Testis (tissue), 5 donors: ENCODE results near the gene HPSE2. TPM values are rescaled to one million over a fixed set of nuclear protein-coding genes. Genes with fewer than 3 reads are reported as not detected.

Source experiments
- DNase-seq: peaks from one replicate; pipeline ENCODE4 v3.0.0-alpha.2; 2019
- H3K27ac ChIP-seq, 2 donors: fragments of 200-600 bp; sonication (generic); one replicate each; pipeline ENCODE4 v1.5.1; 2019
- H3K27me3 ChIP-seq: fragments of 200-600 bp; sonication (generic); one replicate; pipeline ENCODE4 v1.5.1; 2019
- H3K36me3 ChIP-seq: fragments of 200-600 bp; sonication (generic); one replicate; pipeline ENCODE4 v1.5.1; 2017; ENCODE audit warnings: low read depth; ENCODE audit errors: missing control alignments
- H3K4me1 ChIP-seq: fragments of 200-600 bp; sonication (generic); one replicate; pipeline ENCODE4 v1.5.1; 2019
- H3K4me3 ChIP-seq, 2 donors: fragments of 200-600 bp; sonication (generic); one replicate each; pipeline ENCODE4 v1.5.1; 2017 to 2019
- H3K9me3 ChIP-seq: fragments of 200-600 bp; sonication (generic); one replicate; pipeline ENCODE4 v1.5.1; 2017
- POLR2A ChIP-seq: fragments of 450-650 bp; IDR thresholded peaks from one replicate; pipeline ENCODE4 v1.6.1; 2017; ENCODE audit warnings: antibody characterized with exemption, mild to moderate bottlenecking, moderate library complexity
- WGBS, 2 donors: methylation state at CpG; one replicate each; pipeline ENCODE4 v1.1.5; 2018; 5-methylcytosine and 5-hydroxymethylcytosine counted together
- intact Hi-C: fragments of 100-400 bp; cut with DNase I; formaldehyde crosslinking; loops from one replicate; pipeline ENCODE4 v1.15.1; 2023; ENCODE audit warnings: low total_unique reads
- long read RNA-seq, 2 donors: transcript quantifications; one replicate each; lab custom pipeline, GENCODE V29; 2026
- polyA plus RNA-seq: library from polyadenylated mRNA; stranded (reverse); fragments of 350-450 nt; fragmentation: Illumina TruSeq; extraction: RNeasy Lipid Tissue Mini Kit (QIAGEN cat#74804); gene quantifications from one replicate; pipeline ENCODE4 v1.2.3, GENCODE V29; 2014; ENCODE audit warnings: low read depth, low replicate concordance; ENCODE audit not compliant: insufficient read depth
- total RNA-seq, 2 donors: library from RNA; depleted of rRNA; stranded (reverse); fragments of >200 nt; gene quantifications; one replicate each; pipeline ENCODE4 v1.2.3, GENCODE V29; 2016
- TF ChIP-seq, protein P1 (sequence below), 3 experiments: fragments of 450-650 bp in 2 of 3; fragments of 200-600 bp in 1 of 3; sonication (generic) in 1 of 3; IDR thresholded peaks; one replicate each; pipeline ENCODE4 v1.5.1; 2016 to 2019; ENCODE audit warnings: antibody characterized with exemption in 3 of 3, mild to moderate bottlenecking in 2 of 3, moderate library complexity in 1 of 3

The HPSE2 gene
- total RNA-seq (1 to 10 TPM; 1.7 to 2.5 TPM), polyA plus RNA-seq (4.1 TPM)
- long read RNA-seq, donor 1 = 0 reads
- long read RNA-seq, donor 2 = 0 reads

DNA sequence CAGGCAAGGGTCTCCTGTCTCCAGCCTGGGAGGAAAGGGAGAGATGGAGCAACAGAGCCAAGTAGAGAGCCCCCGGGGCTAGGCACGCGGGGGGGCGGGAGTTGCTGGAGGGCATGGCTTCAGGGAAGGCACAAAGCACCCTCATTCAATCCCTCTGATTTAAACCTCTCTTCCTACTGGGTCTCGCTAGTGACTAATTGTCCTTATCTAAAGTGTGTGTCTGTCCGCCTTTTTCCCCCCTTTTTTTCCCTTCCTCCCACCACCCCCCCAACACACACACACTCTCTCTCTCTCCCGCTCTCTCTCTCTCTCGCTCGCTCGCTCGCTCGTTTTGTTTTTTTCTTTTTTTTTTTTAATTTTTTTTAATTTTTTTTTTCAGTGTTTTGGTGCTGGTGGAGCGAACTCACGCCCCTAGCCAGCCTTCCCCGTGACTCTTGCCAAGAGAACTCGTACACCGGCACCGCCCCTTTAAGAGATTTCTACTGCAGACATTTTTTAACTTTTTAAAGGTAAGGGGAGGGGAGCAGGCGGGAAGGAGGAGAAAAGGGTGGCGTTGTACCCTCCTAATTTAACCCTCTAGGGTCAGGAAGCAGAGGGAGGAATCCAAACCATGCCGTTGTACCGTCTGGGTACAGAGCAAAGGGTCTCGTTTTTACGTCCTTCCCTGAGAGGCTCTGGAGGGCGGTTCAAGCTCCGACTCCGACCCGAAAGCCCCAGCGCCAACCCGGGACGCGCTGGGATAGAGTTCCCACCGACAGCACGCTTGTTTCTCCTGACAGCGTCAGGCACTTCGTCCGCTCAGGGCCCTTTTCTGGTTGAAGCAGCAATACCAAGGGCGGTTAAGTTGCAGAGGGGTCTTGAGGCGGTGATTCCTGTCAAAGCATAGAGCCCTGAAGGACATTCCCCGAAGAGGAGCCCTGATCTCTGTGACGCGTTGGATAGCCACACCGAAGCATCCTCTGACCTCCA, at the start of gene HPSE2:
HPSE2 (minus strand) TSS at position 195 of the 969 bp plus-strand sequence.
- DNase-seq = no peak
- intact Hi-C loops = no loop called here
- Histone ChIP-seq H3K36me3 (no peaks in the 10 kb centered on the region), H3K4me3 (peak within 1 kb of the TSS; percentile 33 to 50), H3K9me3 (no peaks in the 10 kb centered on the region), H3K27me3 (peaks cover 4% of the 10 kb centered on the region), H3K4me1 (peaks cover 9% of the 10 kb centered on the region), H3K27ac (no peak within 1 kb of the TSS)
- TF ChIP-seq POLR2A = no peak
- TF ChIP-seq, protein P1, sequence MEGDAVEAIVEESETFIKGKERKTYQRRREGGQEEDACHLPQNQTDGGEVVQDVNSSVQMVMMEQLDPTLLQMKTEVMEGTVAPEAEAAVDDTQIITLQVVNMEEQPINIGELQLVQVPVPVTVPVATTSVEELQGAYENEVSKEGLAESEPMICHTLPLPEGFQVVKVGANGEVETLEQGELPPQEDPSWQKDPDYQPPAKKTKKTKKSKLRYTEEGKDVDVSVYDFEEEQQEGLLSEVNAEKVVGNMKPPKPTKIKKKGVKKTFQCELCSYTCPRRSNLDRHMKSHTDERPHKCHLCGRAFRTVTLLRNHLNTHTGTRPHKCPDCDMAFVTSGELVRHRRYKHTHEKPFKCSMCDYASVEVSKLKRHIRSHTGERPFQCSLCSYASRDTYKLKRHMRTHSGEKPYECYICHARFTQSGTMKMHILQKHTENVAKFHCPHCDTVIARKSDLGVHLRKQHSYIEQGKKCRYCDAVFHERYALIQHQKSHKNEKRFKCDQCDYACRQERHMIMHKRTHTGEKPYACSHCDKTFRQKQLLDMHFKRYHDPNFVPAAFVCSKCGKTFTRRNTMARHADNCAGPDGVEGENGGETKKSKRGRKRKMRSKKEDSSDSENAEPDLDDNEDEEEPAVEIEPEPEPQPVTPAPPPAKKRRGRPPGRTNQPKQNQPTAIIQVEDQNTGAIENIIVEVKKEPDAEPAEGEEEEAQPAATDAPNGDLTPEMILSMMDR (IDR thresholded peaks at IDR 0.05) = no peak
- 3% methylated on average over 37 to 43 of the region's 43 CpGs for WGBS, 2 donors

DNA sequence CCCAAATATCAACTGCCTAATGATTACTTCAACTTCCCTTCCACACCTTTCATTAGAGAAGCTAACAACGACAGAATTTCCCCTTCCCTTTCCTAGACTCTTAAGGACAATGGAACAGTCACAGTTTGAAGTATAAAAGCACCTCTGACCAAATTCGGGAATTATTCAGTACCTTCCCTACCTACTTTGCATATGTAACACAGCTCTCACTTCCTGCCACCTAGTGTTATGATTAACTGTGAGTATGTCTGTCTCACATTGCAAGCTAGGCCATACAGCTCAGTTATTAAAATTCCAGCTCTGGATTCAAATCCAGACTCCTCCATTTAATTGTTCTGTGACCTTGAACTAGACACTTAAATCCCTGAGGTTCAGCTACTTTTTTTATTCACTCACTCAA, 44.8 kb upstream of the HPSE2 start:
- TF ChIP-seq, protein P1 (IDR thresholded peaks at IDR 0.05) = no peak
- no peak for TF ChIP-seq POLR2A
- Histone ChIP-seq H3K27me3 (no peaks in the 10 kb centered on the region), H3K36me3 (no peaks in the 10 kb centered on the region), H3K9me3 (no peaks in the 10 kb centered on the region), H3K4me1 (no peaks in the 10 kb centered on the region), H3K27ac (no peak overlapping the region), H3K4me3 (no peak overlapping the region)
- WGBS, 2 donors = 67 to 78% methylated on average over 2 of the region's 2 CpGs
- no peak for DNase-seq
- intact Hi-C loops = no loop called here

DNA sequence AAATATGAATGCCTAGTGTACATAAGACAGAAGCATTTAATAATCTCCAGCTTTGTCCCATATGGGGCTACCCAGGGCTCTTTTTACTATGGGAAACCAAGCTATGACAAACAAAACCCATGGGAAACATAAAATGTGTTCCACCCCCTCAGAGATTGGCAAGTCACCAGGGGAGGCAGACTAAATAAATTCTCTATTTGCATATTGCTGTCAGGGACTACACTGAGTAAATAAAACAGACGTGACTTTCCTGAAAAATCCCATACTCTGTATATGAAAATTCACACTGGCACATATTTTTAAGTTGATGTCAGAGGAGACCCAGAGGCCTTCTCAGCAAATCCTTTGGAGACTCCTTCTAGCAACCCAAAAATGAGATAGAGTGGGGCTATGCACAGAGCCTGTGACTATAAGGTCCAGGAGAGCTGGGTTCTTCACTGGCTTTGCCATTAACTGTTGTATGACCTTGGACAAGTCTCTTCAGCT, 44.0 kb upstream of the HPSE2 start:
- H3K27ac ChIP-seq = no peak overlapping the region
- no peaks in the 10 kb centered on the region for H3K36me3 ChIP-seq
- H3K27me3 ChIP-seq = no peaks in the 10 kb centered on the region
- TF ChIP-seq, protein P1 (IDR thresholded peaks at IDR 0.05) = no peak
- no peak for TF ChIP-seq POLR2A
- H3K4me3 ChIP-seq = no peak overlapping the region
- WGBS, 2 donors = 28 to 30% methylated on average over 1 of the region's 1 CpG
- no peaks in the 10 kb centered on the region for H3K4me1 ChIP-seq
- DNase-seq = no peak
- no peaks in the 10 kb centered on the region for H3K9me3 ChIP-seq
- intact Hi-C loops = no loop called here

DNA sequence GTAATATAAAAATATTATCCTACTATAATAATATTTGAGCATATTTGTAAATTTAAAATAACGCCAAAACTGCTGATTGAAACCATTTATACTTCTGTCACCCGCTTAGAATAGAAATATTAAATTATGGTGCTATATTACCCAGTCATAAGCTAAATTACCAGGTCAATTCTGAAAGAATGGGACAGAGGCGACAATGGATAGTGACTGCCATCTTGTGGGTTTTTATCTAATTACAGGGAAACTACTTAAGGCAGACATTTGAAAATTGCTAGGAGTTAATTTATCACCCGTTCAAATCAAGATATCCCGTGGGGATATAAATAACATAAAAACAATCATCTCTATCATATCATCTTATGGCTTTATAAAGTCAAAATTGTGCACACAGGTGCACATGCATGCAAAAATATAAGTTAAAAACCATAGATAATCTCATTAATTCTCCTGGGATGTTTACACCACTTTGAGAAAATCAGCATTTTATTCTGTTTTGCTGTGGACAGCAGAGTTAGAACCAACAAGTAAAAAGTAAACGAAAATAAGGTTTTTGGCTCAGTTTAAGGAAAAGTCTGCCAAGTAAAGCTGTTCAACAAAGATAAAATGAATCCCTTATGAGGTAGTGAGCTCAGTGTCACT, 41.3 kb upstream of the HPSE2 start:
- intact Hi-C loops = no loop called here
- Histone ChIP-seq H3K27ac (no peak overlapping the region), H3K4me1 (no peaks in the 10 kb centered on the region), H3K27me3 (no peaks in the 10 kb centered on the region), H3K36me3 (no peaks in the 10 kb centered on the region), H3K9me3 (no peaks in the 10 kb centered on the region), H3K4me3 (no peak overlapping the region)
- TF ChIP-seq, protein P1 (IDR thresholded peaks at IDR 0.05) = peak in 1 of 3 experiments; percentile 18
- no peak for TF ChIP-seq POLR2A
- DNase-seq = no peak
- 39 to 46% methylated on average over 6 of the region's 6 CpGs for WGBS, 2 donors
